SK-N-MC (cell line): ENCODE results near the gene HCN1.
"Not testable (repeated sequence)": the region's sequence is repeated elsewhere in the genome, so short reads cannot be mapped to it uniquely, and the experiment has no call there.

ENCODE experiments used
- DNase-seq: peaks from one replicate; pipeline ENCODE4 v3.0.0-alpha.2; 2011; ENCODE audit warnings: low read depth, low spot score
- H3K27ac ChIP-seq: fragments of 200-600 bp; sonication (generic); 2 replicates; pipeline ENCODE4 v1.5.1; 2016; ENCODE audit warnings: mixed run types
- H3K36me3 ChIP-seq: fragments of 200-600 bp; sonication (generic); 2 replicates; pipeline ENCODE4 v1.6.1; 2017; ENCODE audit warnings: antibody characterized with exemption, low read length, mixed read lengths; ENCODE audit not compliant: insufficient read depth
- H3K4me3 ChIP-seq: fragments of 200-600 bp; sonication (generic); 2 replicates; pipeline ENCODE4 v1.5.1; 2016
- H3K9ac ChIP-seq: fragments of 200-600 bp; sonication (generic); 2 replicates; pipeline ENCODE4 v1.8.0; 2017; ENCODE audit warnings: mixed run types, mixed read lengths; ENCODE audit not compliant: insufficient read length
- H3K9me3 ChIP-seq: fragments of 200-600 bp; sonication (generic); 2 replicates; pipeline ENCODE4 v1.6.1; 2017; ENCODE audit warnings: low read depth, mild to moderate bottlenecking, antibody characterized with exemption, low read length, moderate library complexity, mixed read lengths
- EZH2 ChIP-seq: fragments of 200-600 bp; sonication (generic); IDR thresholded peaks from one replicate; pipeline ENCODE4 v1.6.1; 2017; ENCODE audit warnings: antibody characterized with exemption
- FOXP2 ChIP-seq: optimal IDR thresholded peaks from 2 replicates; pipeline ENCODE3; 2011; ENCODE audit warnings: mild to moderate bottlenecking, moderate library complexity; ENCODE audit not compliant: insufficient read depth; ENCODE audit errors: extremely low read length, control extremely low read depth
- POLR2AphosphoS5 ChIP-seq: IDR thresholded peaks from 2 replicates; pipeline ENCODE4 v1.6.1; 2012; ENCODE audit warnings: mild to moderate bottlenecking, low read depth, low read length, borderline replicate concordance

Gene HCN1

GRCh38 chr5:45601424-45601823 lies 94.8 kb downstream of the HCN1 start:
- Histone ChIP-seq H3K4me3 (no peak overlapping the region), H3K9me3 (no peaks in the 10 kb centered on the region; the same call in 1 of the 2 replicates), H3K9ac (no peak overlapping the region), H3K27ac (no peak overlapping the region), H3K36me3 (no peaks in the 10 kb centered on the region)
- TF ChIP-seq POLR2AphosphoS5, result no peak
- TF ChIP-seq EZH2, result no peak
- no peak for TF ChIP-seq FOXP2
- DNase-seq, result no peak

GRCh38 chr5:45596320-45596719 lies 99.9 kb downstream of the HCN1 start:
- no peak for DNase-seq
- no peak overlapping the region for H3K27ac ChIP-seq
- H3K36me3 ChIP-seq, result no peaks in the 10 kb centered on the region
- H3K4me3 ChIP-seq, result no peak overlapping the region
- no peaks in the 10 kb centered on the region for H3K9me3 ChIP-seq
- no peak overlapping the region for H3K9ac ChIP-seq
- no peak for TF ChIP-seq EZH2
- no peak for TF ChIP-seq FOXP2
- no peak for TF ChIP-seq POLR2AphosphoS5

GRCh38 chr5:45586001-45586400 lies 110.2 kb downstream of the HCN1 start:
- DNase-seq, H3K9me3 ChIP-seq, H3K9ac ChIP-seq, H3K4me3 ChIP-seq, H3K36me3 ChIP-seq, H3K27ac ChIP-seq: not testable (repeated sequence)

- no peaks in the 10 kb centered on the region for H3K9me3 ChIP-seq
- H3K9ac ChIP-seq, result no peak overlapping the region
- no peak overlapping the region for H3K4me3 ChIP-seq
- DNase-seq, result no peak
- TF ChIP-seq EZH2 (no peak), POLR2AphosphoS5 (no peak), FOXP2 (no peak)
- H3K36me3 ChIP-seq, result no peaks in the 10 kb centered on the region
- no peak overlapping the region for H3K27ac ChIP-seq
These were observed 117.9 kb downstream of the HCN1 start for GRCh38 chr5:45578270-45578669.

- no peaks in the 10 kb centered on the region for H3K9me3 ChIP-seq
- TF ChIP-seq EZH2, result no peak
- no peak for TF ChIP-seq FOXP2
- no peak for TF ChIP-seq POLR2AphosphoS5
- no peak overlapping the region for H3K4me3 ChIP-seq
- no peaks in the 10 kb centered on the region for H3K36me3 ChIP-seq
- no peak overlapping the region for H3K9ac ChIP-seq
- H3K27ac ChIP-seq, result no peak overlapping the region
- DNase-seq, result no peak
These were observed 127.4 kb downstream of the HCN1 start for GRCh38 chr5:45568813-45569212.

GRCh38 chr5:45542421-45542820 lies 153.8 kb downstream of the HCN1 start:
- TF ChIP-seq EZH2, result no peak
- no peak for TF ChIP-seq POLR2AphosphoS5
- TF ChIP-seq FOXP2, result no peak
- Histone ChIP-seq H3K27ac (no peak overlapping the region), H3K36me3 (no peaks in the 10 kb centered on the region), H3K9me3 (no peaks in the 10 kb centered on the region), H3K9ac (no peak overlapping the region), H3K4me3 (no peak overlapping the region)
- DNase-seq, result no peak

- Histone ChIP-seq H3K27ac (no peak overlapping the region), H3K4me3 (no peak overlapping the region), H3K36me3 (no peaks in the 10 kb centered on the region), H3K9ac (no peak overlapping the region), H3K9me3 (no peaks in the 10 kb centered on the region)
- no peak for DNase-seq
- no peak for TF ChIP-seq POLR2AphosphoS5
- no peak for TF ChIP-seq FOXP2
- TF ChIP-seq EZH2, result no peak
These were observed 162.5 kb downstream of the HCN1 start for GRCh38 chr5:45533663-45534062.

GRCh38 chr5:45532826-45533624 lies 163.2 kb downstream of the HCN1 start:
- no peak overlapping the region for H3K9ac ChIP-seq
- no peak overlapping the region for H3K4me3 ChIP-seq
- H3K36me3 ChIP-seq, result no peaks in the 10 kb centered on the region
- TF ChIP-seq POLR2AphosphoS5, result no peak
- no peak for TF ChIP-seq FOXP2
- no peak for TF ChIP-seq EZH2
- no peak for DNase-seq
- H3K9me3 ChIP-seq, result no peaks in the 10 kb centered on the region
- H3K27ac ChIP-seq, result no peak overlapping the region

GRCh38 chr5:45521067-45521466 lies 175.1 kb downstream of the HCN1 start:
- TF ChIP-seq EZH2, result no peak
- Histone ChIP-seq H3K4me3 (no peak overlapping the region), H3K9ac (no peak overlapping the region), H3K9me3 (no peaks in the 10 kb centered on the region), H3K36me3 (no peaks in the 10 kb centered on the region), H3K27ac (no peak overlapping the region)
- peak; percentile 32 for DNase-seq
